Astrocyte (in vitro differentiated cells and primary cell): Measurements from ENCODE around the gene ASIC4. TPM values are rescaled to one million over a fixed set of nuclear protein-coding genes. Genes with fewer than 3 reads are reported as not detected.

Source experiments
- DNase-seq: peaks from one replicate; pipeline ENCODE4 v3.0.0-alpha.2; 2010; ENCODE audit warnings: low read depth
- FAIRE-seq: peaks from 2 replicates; lab custom pipeline; 2011; peaks lifted over from hg19 to GRCh38; lab: Jason Lieb, UNC
- H2AFZ ChIP-seq: 2 replicates; pipeline ENCODE4 v1.6.0; 2012; ENCODE audit warnings: low read depth, low read length, inconsistent platforms
- H3K27ac ChIP-seq: 2 replicates; pipeline ENCODE4 v1.5.1; 2011; ENCODE audit warnings: low read depth, low read length, inconsistent platforms
- H3K27me3 ChIP-seq: 2 replicates; pipeline ENCODE4 v1.6.0; 2011; ENCODE audit warnings: low read length, inconsistent platforms; ENCODE audit not compliant: insufficient read depth
- H3K36me3 ChIP-seq: 2 replicates; pipeline ENCODE4 v1.5.1; 2011; ENCODE audit warnings: low read length, inconsistent platforms; ENCODE audit not compliant: insufficient read depth
- H3K4me1 ChIP-seq: 2 replicates; pipeline ENCODE4 v1.5.1; 2011; ENCODE audit warnings: low read length, inconsistent platforms; ENCODE audit not compliant: insufficient read depth
- H3K4me2 ChIP-seq: 2 replicates; pipeline ENCODE4 v1.6.0; 2012; ENCODE audit warnings: low read length, inconsistent platforms
- H3K4me3 ChIP-seq: 2 replicates; pipeline ENCODE4 v1.5.1; 2011; ENCODE audit warnings: low read depth, mild to moderate bottlenecking, low read length, inconsistent platforms; ENCODE audit not compliant: insufficient read depth
- H3K79me2 ChIP-seq: 2 replicates; pipeline ENCODE4 v1.6.0; 2012; ENCODE audit warnings: mild to moderate bottlenecking, low read length, inconsistent platforms; ENCODE audit not compliant: insufficient read depth
- H3K9ac ChIP-seq: 2 replicates; pipeline ENCODE4 v1.6.0; 2012; ENCODE audit warnings: mild to moderate bottlenecking, low read length, inconsistent platforms
- H3K9me3 ChIP-seq: 2 replicates; pipeline ENCODE4 v1.5.1; 2012; ENCODE audit warnings: low read depth, mild to moderate bottlenecking, low read length, inconsistent platforms; ENCODE audit not compliant: insufficient read depth
- H4K20me1 ChIP-seq: 2 replicates; pipeline ENCODE4 v1.6.0; 2012; ENCODE audit warnings: low read length, inconsistent platforms; ENCODE audit not compliant: insufficient read depth
- H3K27ac Mint-ChIP-seq: one replicate; pipeline ENCODE4 v1.8.0; 2021; ENCODE audit warnings: mild to moderate bottlenecking, mixed read lengths; ENCODE audit not compliant: unreplicated experiment
- H3K27me3 Mint-ChIP-seq: one replicate; pipeline ENCODE4 v1.8.0; 2021; ENCODE audit warnings: low read depth, mixed read lengths; ENCODE audit not compliant: unreplicated experiment
- H3K36me3 Mint-ChIP-seq: one replicate; pipeline ENCODE4 v1.8.0; 2021; ENCODE audit warnings: low read depth, mixed read lengths; ENCODE audit not compliant: unreplicated experiment
- H3K4me1 Mint-ChIP-seq: one replicate; pipeline ENCODE4 v1.8.0; 2021; ENCODE audit warnings: low read depth, mixed read lengths; ENCODE audit not compliant: unreplicated experiment
- H3K4me3 Mint-ChIP-seq: one replicate; pipeline ENCODE4 v1.8.0; 2021; ENCODE audit warnings: mild to moderate bottlenecking, moderate library complexity, mixed read lengths; ENCODE audit not compliant: unreplicated experiment
- H3K9me3 Mint-ChIP-seq: one replicate; pipeline ENCODE4 v1.8.0; 2021; ENCODE audit warnings: mild to moderate bottlenecking, mixed read lengths; ENCODE audit not compliant: unreplicated experiment
- CTCF ChIP-seq: IDR thresholded peaks from 2 replicates; pipeline ENCODE4 v1.5.1; 2011; ENCODE audit warnings: low read depth, mild to moderate bottlenecking, inconsistent platforms, low read length, moderate library complexity; ENCODE audit not compliant: insufficient read depth
- EZH2 ChIP-seq: IDR thresholded peaks from 2 replicates; pipeline ENCODE4 v1.6.1; 2012; ENCODE audit warnings: mild to moderate bottlenecking, low read length, inconsistent platforms; ENCODE audit not compliant: insufficient read depth
- total RNA-seq: library from RNA; stranded (reverse); gene quantifications from 2 replicates; pipeline ENCODE4 v1.2.1, GENCODE V29; 2021

The ASIC4 gene
- total RNA-seq, 1 donor from 2014 or later: 0.39 TPM

- peaks cover 2% of the 10 kb centered on the region for H3K27me3 Mint-ChIP-seq
- Histone ChIP-seq H3K4me2 (no peak overlapping the region), H3K79me2 (no peaks in the 10 kb centered on the region), H4K20me1 (peaks cover 8% of the 10 kb centered on the region), H3K27me3 (peaks cover 2% of the 10 kb centered on the region), H3K9ac (no peak overlapping the region), H3K27ac (no peak overlapping the region), H3K36me3 (peaks cover 7% of the 10 kb centered on the region), H2AFZ (no peak overlapping the region), H3K4me1 (peaks cover 25% of the 10 kb centered on the region), H3K4me3 (no peak overlapping the region), H3K9me3 (no peaks in the 10 kb centered on the region)
- FAIRE-seq: no peak
- peaks cover 19% of the 10 kb centered on the region for H3K4me1 Mint-ChIP-seq
- H3K27ac Mint-ChIP-seq: no peak overlapping the region
- H3K9me3 Mint-ChIP-seq: peaks cover 2% of the 10 kb centered on the region
- TF ChIP-seq CTCF (no peak), EZH2 (no peak)
- peaks cover 19% of the 10 kb centered on the region for H3K36me3 Mint-ChIP-seq
- H3K4me3 Mint-ChIP-seq: no peak overlapping the region
- DNase-seq: no peak
Observed at GRCh38 chr2:219505585-219505984, 8.7 kb upstream of the ASIC4 start.

- Histone ChIP-seq H3K9me3 (no peaks in the 10 kb centered on the region), H3K27me3 (peaks cover 2% of the 10 kb centered on the region), H3K27ac (no peak overlapping the region), H3K4me3 (no peak overlapping the region), H3K9ac (peak overlapping the region; percentile 1), H4K20me1 (peaks cover 8% of the 10 kb centered on the region), H3K79me2 (no peaks in the 10 kb centered on the region), H3K4me1 (peaks cover 21% of the 10 kb centered on the region), H3K4me2 (no peak overlapping the region), H2AFZ (no peak overlapping the region), H3K36me3 (peaks cover 7% of the 10 kb centered on the region)
- no peak for DNase-seq
- H3K4me1 Mint-ChIP-seq: peaks cover 18% of the 10 kb centered on the region
- H3K36me3 Mint-ChIP-seq: peaks cover 18% of the 10 kb centered on the region
- peaks cover 2% of the 10 kb centered on the region for H3K9me3 Mint-ChIP-seq
- TF ChIP-seq CTCF (no peak), EZH2 (no peak)
- H3K27ac Mint-ChIP-seq: no peak overlapping the region
- H3K27me3 Mint-ChIP-seq: peaks cover 2% of the 10 kb centered on the region
- no peak for FAIRE-seq
- H3K4me3 Mint-ChIP-seq: no peak overlapping the region
Observed at GRCh38 chr2:219506153-219506801, 8.0 kb upstream of the ASIC4 start.
